GF-D8 (cell line): ENCODE data around the gene RAB5A.
"Not testable (repeated sequence)": the region's sequence is repeated elsewhere in the genome, so short reads cannot be mapped to it uniquely, and the experiment has no call there.

Experiments used
- DNase-seq: peaks from one replicate; lab custom pipeline; 2025; lab: John Stamatoyannopoulos, UW

Gene RAB5A

GRCh38 chr3:20028905-20029331 is 82.0 kb downstream of the RAB5A start:
- no peak for DNase-seq

- DNase-seq: not testable (repeated sequence)
These were observed 85.0 kb downstream of the RAB5A start for GRCh38 chr3:20031939-20032338.
